GM12875 (cell line): ENCODE data around the gene CAMK2D.

ENCODE experiments used
- H3K4me3 ChIP-seq: one replicate; pipeline ENCODE4 v1.5.1; 2011; ENCODE audit warnings: low read depth, low read length, control low read depth
- CTCF ChIP-seq: IDR thresholded peaks from 2 replicates; pipeline ENCODE4 v1.5.1; 2011; ENCODE audit warnings: low read depth, mild to moderate bottlenecking, control low read depth, inconsistent platforms, low read length, moderate library complexity, borderline replicate concordance; ENCODE audit not compliant: insufficient read depth

The CAMK2D gene

GRCh38 chr4:113499166-113499565 is 262.4 kb downstream of the CAMK2D start:
- no peak for TF ChIP-seq CTCF
- H3K4me3 ChIP-seq: no peak overlapping the region

GRCh38 chr4:113497154-113497884 is 264.2 kb downstream of the CAMK2D start:
- TF ChIP-seq CTCF: no peak
- no peak overlapping the region for H3K4me3 ChIP-seq

- TF ChIP-seq CTCF: no peak
- H3K4me3 ChIP-seq: no peak overlapping the region
Observed at GRCh38 chr4:113496698-113497097, 264.8 kb downstream of the CAMK2D start.

- H3K4me3 ChIP-seq: no peak overlapping the region
- no peak for TF ChIP-seq CTCF
Observed at GRCh38 chr4:113495790-113496189, 265.7 kb downstream of the CAMK2D start.

GRCh38 chr4:113483131-113483530 is 278.4 kb downstream of the CAMK2D start:
- no peak overlapping the region for H3K4me3 ChIP-seq
- TF ChIP-seq CTCF: no peak

GRCh38 chr4:113482325-113482724 is 279.2 kb downstream of the CAMK2D start:
- TF ChIP-seq CTCF: no peak
- H3K4me3 ChIP-seq: no peak overlapping the region

GRCh38 chr4:113481820-113482219 is 279.7 kb downstream of the CAMK2D start:
- no peak overlapping the region for H3K4me3 ChIP-seq
- no peak for TF ChIP-seq CTCF
